Stimulated activated CD4-positive, alpha-beta T cell treated with anti-CD3 and anti-CD28 coated beads, Interleukin-12 subunit alpha, Interleukin-12 subunit beta, amount 100 ng/mL, for 24 hours (primary cell): Measurements from ENCODE around the gene SIRT4.
"Not testable (repeated sequence)": the region's sequence is repeated elsewhere in the genome, so short reads cannot be mapped to it uniquely, and the experiment has no call there.

Source experiments
- DNase-seq, 2 experiments: peaks; one replicate each; pipeline ENCODE4 v3.0.0-alpha.2; 2020; ENCODE audit warnings: low read depth in 2 of 2

Gene SIRT4, protein sequence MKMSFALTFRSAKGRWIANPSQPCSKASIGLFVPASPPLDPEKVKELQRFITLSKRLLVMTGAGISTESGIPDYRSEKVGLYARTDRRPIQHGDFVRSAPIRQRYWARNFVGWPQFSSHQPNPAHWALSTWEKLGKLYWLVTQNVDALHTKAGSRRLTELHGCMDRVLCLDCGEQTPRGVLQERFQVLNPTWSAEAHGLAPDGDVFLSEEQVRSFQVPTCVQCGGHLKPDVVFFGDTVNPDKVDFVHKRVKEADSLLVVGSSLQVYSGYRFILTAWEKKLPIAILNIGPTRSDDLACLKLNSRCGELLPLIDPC

DNA sequence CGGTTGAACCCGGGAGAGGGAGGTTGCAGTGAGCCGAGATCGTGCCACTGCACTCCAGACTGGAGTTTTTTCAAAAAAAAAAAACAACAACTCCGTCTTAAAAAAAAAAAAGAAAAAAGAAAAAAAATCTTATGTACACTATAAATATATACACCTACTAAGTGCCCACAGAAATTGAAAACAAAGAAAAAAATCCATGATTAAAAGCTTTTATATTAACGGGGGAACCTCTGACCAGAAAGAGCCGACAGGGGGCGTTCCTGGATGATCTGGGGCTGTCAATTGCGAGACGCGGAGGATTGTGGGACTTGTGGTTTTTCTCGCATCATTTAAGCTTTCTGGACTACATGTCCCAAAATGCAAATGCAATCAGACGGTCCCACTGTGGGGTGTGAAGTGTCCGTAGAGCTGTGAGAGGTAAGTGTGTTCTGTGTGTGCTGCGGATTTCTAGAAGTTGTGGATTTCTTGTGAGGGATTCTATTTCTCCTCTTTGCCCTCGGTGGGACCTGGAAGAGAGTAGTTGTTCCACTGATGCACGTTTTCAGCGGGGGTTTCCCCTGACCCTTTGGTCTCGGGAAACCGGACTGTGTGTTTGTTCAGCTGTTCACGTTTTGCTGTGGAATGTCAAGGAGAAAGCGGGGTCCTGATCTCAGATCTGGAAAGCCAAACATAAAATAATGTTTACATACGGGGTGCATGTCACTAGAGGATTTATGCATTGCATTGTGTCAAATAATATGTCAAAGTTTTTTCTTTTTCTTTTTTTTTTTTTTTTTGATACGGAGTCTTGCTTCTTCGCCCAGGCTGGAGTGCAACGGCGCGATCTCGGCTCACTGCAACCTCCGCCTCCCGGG lies at the start of gene SIRT4:
TSS of gene SIRT4 (plus strand) at position 360 of the 854 bp plus-strand sequence. CDS start 1,241 bp downstream, outside the sequence.
- DNase-seq, result peak; percentile 75 to 90

- not testable (repeated sequence) for DNase-seq
Observed at GRCh38 chr12:120253313-120253712, 48.8 kb upstream of the SIRT4 start.

DNA sequence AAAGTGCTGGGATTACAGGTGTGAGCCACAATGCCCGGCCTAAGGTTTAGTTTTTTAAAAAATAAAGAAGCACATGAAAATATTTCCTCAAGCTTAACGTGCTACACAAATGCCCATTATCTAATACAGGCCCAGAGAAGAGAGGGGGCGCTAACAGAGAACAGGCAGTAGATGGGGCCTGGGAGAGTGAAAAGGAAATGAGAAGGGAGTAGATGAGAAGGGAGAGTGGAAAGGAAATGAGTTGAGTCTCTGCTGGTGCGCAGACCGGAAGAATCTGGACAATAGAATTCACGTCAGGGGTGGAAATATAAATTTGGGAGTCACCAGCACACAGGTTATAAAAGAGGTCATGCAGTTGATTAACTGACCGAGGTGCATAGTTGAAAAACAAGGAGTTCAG lies 47.3 kb upstream of the SIRT4 start:
- DNase-seq, result no peak

GRCh38 chr12:120257041-120257821 lies 44.9 kb upstream of the SIRT4 start:
- no peak for DNase-seq

GRCh38 chr12:120258323-120258896 lies 43.7 kb upstream of the SIRT4 start:
- DNase-seq, result no peak

DNA sequence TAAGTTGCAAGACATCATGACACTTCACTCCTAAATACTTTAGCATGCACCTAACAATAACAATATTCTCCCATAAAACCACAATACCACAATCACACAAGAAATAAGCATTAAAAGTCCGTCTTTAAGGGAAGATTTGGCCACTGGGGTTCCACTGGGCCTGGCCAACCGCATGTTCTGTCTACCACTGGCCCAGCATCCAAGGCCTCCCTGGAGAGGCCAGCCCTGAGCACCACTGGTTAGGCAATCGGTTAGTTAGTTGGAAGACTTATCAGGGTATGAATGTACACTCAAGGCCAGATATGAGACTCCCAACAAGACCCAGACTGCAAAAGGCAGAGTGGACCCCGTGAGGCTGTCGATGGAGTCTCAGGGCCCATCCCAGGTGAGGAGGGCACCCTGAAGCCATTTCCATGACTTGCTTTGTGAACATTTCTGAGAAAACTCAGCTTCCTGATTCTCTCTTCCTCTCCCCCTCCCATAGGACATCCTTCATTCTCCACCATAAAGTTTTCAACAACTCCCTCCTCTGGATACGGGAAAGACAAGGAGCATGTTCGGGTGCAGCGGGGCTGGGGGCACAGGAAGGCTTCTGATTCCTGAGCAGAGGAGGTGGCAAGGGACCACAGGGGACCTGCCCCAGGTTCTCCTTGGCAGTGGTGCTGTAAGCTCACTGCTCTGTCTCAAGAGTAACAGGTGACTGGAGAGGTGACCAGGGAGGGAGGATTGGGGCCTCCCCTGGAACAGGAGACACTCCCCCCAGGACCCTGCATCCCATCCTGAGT lies 42.5 kb upstream of the SIRT4 start:
- no peak for DNase-seq

- no peak for DNase-seq
Observed at GRCh38 chr12:120260607-120261006, 41.5 kb upstream of the SIRT4 start.

- DNase-seq, result no peak
Observed at GRCh38 chr12:120261951-120262851, 39.9 kb upstream of the SIRT4 start.

DNA sequence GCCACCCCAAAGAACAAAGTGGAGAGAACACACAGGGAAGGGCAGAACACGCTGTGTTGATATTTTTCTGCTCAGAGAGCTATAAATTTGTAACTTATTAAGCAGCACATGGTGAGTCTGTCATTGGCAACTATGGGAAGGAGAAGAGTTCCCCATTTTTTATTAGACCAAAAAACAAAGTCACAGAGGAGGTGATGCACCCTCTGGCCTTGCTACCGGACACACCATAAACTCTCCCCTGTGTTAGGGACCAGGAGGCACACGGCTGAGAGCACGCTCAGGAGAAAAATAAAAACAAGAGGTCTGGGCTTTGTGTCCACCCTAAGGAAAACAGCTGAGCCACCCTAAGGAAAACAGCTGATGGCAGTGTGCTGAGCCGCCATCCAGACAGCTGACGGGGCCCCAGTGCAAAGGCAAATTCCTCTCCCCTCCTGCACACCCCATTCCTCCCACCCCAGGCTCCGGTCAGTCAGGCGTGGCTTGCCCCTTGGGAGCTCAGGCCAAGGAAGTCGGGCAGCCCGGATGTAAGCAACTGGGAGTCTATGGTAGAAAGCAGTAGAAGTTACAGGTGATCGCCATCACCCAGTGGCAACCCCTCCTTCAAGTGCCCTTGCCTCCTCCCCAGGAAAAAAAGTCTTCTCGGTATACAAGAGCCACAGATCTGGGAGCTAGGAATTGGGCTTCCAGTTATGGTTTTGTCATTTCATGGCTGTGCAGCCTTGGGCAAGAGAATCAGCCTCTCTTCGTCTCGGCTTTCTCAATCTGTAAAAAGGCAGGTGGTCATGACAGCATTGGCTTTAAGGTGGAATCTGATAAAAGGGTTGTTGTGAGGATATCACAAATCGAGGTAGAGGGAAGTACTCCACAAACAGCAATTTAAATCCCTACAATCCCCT lies 39.0 kb upstream of the SIRT4 start:
- DNase-seq, result no peak

DNA sequence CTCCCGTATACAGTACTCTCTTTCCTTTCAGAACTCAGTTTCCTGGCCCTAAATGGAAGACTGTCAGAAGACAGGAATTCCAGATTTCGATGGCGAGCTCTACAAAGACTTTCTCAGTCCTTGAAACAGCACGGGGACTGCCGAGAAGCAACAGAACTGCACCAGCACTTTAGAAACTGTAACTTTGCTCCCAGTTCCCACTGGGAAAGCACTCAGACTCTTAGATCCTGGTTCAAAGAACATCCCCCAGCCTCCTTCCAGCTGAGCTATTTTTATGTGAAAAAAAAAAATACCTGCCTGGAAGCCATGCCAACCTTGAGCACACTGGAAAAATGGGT lies 38.4 kb upstream of the SIRT4 start:
- DNase-seq, result no peak

GRCh38 chr12:120264086-120264903 lies 37.8 kb upstream of the SIRT4 start:
- DNase-seq, result no peak

GRCh38 chr12:120264904-120265472 lies 37.1 kb upstream of the SIRT4 start:
- no peak for DNase-seq

GRCh38 chr12:120265473-120266179 lies 36.5 kb upstream of the SIRT4 start, which contains the start of gene PXN:
Gene PXN, minus strand, starts transcription at chr12:120265730. Its CDS starts 101 bp downstream, at chr12:120265629.
- peak; percentile 80 to 83 for DNase-seq

DNA sequence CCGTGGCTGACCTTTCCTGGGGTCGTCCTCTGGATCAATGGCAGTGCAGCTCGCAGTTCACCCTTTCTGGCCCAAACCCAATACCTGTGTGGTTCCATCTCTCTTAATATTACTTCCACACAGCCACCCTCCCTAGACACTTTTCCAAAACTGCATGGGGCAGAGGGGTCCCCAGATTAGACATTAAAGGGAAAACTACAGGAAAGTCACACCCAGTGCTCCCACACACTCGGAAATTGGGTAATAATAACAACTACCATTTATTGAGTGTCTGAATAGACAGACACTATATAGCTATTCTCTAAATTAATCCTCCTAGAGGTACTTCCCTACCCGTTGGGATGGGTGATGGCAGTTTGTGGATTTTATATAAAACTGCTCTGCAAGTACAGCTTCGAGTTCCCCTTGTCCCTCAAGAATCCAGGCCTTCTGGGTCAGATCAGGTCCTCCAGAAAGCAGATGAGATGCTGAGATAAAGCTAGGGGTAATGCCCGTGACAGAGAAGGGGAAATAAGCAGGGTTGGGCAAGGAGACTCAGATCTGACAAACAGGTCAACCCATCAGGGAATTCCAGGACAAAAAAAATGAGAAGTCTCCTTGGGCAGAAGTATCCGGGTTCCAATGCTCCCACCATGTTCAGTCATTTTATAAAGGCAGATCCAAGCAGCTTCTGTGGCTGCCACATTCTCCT lies 35.8 kb upstream of the SIRT4 start:
- no peak for DNase-seq

DNA sequence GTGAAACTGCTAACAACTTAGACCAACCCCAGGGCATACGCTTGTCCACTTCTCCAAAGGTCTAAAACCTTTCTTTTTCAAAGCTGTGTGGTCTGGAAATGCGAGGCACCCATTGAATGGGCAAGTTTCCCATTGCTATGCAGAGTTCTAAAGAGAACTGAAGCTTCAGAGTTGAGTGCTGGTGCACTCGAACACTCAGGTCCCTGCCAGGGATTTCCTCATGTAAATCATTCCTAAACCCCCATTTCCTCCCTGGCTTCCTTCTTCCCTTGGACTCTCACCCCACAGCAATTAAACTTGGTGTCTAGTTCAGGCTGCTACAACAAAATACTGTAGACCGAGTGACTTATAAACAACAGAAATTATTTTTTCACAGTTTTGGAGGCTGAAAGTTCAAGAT lies 34.4 kb upstream of the SIRT4 start:
- no peak for DNase-seq

GRCh38 chr12:120276734-120277133 lies 25.4 kb upstream of the SIRT4 start:
- DNase-seq, result no peak
